ENCODE measurements around the gene COL27A1.

COL27A1 gene

DNA sequence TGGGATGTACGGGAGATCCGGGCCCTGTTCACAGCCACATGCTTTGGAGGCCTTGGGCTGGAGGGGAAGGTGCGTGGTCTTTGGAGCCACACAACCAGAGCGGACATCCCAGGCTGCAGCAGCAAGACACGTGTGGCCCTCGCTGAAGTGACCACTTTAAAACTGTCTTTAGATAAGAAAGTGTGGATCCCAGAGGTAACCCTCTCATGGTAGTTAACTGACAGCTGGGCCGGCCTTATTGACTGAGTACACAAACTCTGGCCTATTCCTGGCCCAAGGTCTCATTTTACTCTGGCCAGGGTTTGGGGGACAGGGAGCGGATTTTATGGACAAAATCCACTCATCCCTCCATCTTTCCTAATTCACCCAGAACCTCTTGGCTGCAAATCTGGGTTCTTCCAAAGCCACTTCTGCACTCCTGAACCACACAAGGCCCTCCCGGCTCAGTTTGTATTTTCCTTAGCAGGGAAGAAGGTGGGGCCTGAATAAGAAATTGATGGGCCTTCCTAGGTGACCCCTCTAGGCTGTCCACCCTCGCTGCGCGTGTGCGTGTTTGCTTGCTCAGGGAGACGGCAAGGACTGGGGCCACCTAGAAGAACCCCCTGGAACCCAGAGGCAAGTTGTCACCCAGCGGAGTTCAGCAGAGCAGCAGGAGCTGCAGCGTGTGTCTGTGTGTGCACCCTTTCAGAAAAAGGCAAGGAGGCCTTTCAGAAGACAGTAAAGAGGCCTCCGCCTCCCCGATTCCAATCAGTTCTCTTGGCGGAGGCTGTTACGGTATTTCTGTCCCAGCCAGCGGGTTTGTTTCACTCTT, 94.3 kb downstream of the COL27A1 start:
- no peak for DNase-seq

DNA sequence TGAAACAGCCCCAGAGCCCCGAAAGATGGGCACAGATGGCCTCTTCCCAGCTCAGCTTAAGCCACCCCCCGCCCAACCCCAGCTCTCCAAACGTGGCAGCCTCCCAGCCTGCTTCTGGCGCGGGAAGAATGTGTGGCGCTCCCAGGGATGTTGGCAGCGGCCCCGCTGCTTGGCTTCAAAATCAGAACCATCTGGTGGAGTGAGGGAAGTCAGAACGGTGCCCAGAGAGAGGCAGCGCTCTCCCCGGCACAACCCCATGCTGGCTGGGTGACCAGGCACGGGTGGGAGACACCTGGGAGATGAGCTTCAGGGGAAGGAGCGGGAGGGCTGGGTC, 94.9 kb downstream of the COL27A1 start:
- no peak for DNase-seq

DNA sequence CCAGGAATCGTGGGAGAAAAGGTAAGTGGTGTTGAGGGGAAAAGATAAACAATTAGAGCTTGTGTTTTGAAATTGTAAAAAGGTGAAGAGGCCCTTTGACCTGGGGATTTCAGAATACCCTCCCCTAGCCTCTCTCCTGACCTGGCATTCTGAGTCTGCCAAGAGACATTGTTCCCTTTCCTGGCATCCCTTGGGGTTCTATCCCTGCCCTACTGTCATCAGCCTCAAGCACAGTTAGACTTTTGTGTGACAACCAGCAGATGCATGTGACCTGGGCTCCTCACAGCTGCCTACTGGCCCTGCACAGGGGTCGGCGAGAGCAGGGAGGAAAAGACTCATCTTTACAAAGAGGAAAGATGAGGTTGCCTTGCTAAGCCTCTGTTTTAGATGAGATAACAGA, 95.3 kb downstream of the COL27A1 start:
- DNase-seq, result no peak

DNA sequence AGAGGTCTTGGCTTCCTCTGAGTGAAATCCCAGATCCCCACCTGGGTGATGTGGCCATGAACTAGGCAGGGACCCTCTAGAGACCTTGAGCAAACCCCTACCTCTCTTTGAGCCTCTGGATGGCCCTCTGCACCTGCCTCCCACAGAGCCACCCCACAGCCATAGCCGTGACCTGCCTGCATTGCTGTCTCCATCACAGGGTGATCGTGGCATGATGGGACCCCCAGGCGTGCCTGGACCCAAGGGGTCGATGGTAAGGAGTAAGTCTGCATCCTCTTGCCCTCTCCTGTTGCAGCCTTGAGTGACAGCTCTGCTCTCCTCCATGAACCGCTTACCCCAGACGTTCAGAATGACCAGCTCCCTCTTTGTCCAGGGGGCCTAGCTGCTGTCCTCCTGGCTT, 97.1 kb downstream of the COL27A1 start:
- no peak for DNase-seq

DNA sequence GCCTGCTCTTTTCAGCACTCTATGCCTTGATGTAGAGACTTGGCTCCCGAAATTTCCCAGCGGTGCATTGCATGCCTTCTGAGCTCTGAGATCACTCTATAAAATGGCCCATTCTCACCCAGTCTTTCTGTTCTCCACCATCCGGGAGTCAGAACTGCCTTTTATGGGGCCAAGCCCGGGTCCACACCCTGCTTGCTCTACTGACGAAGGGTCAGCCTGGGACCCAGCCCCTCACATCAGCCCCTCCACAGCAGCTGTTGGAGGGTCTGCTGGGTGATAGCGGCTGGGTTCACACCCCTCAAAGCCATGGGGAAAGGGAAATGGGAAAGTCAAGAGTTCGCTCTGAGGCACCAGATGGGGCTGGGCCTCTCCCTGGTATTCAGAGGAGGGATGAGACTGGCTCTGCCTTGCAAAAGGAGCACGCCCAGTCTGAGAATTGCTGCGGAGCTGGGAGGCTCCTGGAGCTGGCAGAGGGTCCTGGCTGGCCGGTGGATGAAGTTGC, 101.5 kb downstream of the COL27A1 start:
- DNase-seq, result no peak

DNA sequence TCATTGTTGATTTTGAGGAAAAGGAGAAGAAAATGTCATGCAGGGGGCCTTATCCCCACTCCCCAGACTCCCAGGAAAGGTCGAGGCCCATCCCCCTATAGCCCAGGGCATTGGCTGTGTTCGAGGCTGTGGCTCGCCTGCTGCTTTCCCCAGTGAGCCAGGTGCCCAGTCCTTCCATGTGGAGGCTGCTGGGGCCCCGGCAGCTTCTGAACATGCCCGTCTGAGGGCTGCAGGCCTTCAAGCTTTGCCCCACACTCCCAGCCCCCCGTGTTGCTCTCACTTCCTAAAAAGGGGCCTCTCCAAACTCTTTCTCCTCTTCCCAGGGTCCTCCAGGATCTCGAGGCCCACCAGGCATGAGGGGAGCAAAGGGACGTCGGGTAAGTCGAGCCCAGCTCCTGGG, 102.9 kb downstream of the COL27A1 start:
- no peak for DNase-seq

DNA sequence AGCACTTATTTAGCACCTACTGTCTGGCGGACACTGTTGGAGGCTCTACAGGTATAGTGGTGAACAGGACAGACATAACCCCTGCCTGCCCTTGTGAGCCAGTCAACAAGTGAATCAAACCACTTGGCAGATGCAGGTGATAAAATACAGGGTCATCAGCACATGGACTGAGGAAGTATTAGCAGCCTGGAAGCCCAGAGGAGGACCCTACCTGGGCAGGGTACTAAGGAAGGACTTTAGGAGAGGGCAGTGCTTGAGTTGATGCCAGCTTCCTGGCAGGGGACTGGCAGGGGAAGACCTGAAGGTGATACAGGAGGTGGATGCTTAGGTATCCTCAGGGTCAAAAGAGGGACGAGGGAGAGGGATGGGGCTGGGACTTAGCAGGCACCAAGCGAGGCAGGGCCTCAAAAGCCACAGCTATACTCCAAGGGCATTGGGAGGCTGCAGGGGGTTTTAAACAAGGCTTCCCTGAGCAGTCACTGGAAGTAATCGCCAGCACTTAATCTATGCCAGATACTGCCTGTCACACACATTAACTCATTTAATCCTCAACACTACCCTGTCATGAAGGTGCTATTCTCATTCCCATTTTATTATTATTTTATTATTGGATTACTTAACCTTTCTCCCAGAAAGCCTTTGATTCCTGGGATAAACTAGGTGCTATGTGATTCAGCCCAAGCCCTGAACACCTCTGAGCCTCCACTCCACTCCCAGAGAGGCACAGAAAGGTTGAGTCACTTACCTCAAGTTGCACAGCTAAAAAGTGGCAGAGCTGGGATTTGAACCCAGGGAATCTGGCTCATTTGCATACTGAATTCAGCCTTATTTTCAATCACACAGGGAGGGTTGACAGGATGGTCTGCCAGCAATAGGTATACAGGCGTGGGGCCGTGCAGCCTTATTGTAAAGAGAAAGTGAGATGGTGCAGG, 103.8 kb downstream of the COL27A1 start:
- no peak for DNase-seq

DNA sequence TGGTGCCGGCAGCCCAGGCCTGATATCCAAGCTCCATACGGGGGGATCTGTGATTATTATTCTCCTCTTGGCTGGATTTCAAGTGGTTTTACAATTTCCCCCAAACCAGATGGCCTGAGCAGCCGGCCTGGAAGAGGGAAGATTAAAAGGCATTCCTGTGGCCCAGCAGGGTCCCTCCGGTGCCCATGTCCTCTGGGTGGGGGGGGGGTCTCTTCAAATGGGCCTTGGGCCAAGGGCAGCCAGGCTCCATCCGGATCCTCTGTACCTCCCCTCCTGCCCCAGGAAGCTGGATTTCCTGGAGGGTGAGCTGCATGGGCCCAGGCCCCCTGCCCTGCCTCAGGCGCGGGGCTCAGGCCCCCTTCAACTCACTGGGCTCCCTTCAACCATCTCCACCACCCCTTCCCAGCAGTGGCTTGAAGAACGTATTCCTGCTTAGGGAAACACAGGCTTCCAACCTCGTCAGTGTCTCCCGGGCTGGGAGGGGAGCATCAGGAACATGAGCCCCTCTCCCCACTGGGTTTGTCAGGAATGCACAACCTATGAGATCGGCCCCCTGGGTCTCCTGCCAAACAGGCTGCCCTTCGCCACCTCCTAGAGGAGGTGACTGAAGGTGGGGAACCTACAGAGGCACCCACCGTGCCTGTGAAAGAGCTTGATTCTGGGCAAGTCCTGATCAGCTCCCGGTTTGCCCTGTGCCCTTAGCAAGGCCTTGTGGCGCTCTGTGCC, 104.6 kb downstream of the COL27A1 start:
- no peak for DNase-seq

DNA sequence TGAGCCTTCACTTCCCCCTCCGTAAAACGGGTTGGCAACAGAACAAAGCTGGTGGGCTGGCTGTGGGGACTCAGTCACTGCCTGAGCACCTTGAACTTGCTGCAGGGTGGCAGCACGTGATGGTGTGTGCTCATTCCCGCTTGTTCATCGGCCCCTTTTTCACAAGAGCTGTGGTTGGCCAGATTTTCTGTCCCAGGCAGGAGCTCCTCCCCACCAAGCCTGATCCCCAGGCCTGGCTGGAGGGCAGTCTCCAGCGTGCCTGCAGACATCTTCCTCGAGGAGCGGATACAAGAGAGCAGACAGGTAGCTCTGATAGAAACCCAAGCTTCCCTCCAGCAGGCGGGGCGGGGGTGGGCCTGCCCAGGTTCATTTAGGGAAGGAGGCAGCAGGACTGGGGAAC, 105.7 kb downstream of the COL27A1 start:
- no peak for DNase-seq

DNA sequence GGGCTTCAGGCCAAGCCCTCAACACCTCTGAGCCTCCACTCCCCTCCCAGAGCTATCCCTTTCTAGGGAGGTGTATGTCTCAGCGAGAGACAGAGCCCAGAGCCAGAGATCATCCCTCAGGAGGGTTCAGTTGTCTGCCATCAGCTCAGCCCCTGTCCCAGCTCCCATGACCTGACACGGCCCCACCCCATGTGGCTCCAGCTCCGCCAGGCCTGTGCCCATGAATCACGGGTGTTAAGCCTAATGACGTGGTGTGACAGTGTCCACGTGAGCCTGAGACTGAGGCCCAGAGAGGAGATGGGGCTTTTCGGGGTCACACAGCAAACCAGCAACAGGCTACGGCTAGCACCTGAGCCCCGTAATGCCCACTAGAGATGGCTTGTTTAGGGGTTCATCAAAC, 106.7 kb downstream of the COL27A1 start:
- DNase-seq, result no peak

DNA sequence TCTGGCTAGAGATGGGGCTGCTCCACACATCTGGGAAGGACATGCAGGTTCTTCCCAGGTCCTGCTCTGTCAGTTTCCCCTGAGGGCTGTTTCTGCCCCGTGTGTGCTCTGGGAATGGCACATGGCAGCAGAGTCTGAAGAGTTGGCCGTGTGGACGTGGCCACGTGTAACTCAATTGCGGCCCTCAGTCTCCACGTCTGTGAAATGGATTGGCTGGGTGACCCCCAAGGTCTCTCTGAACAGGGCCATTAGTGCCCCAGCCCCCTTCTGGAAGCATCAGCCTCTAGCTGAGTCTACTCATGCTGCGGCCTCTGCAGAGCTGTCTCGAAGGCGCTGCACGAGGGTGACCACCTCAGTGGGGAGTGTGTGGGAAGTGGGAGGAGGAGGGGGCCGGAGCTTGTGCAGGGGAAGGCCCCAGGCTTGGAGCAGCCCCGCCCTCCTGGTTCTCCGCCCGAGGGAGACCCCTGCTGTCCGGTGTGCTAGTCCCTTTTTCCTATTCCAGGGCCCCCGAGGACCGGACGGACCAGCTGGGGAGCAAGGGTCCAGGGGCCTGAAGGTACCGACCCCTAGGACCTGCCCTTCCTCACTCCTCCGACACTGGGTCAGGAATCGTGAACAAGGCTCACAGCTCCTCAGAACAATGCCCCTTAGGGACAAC, 108.6 kb downstream of the COL27A1 start:
- no peak for DNase-seq

DNA sequence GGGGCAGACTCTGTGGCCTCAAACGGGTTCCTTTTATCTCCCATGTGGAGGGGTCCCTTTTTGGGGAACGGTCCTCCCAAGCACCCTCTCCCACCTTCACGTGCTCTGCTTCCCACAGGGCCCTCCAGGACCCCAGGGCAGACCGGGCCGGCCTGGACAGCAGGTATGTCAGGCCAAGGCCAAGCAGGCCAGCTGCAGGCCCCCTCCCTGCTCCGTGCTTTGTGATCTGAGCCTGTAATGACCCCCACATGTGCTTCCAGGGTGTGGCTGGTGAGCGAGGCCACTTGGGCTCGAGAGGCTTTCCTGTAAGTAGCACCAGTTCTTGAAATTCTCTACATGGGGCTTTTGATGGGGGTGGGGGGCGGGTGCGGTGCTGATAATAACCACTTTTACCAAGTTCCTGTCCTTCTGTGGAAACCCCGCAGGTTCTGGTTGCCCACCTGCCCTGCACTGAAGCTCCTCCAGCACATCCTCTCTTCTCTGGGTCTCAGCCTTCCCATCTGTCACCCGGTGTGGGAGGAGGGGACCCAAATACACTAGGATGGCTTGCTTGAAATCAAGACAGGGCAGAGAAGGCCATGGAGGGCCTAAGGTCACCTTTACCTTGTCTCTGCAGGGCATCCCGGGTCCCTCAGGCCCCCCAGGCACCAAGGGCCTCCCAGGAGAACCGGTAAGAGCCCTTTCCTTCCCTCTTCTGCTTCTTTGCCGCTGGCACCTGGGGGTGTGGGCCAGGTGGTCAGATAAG, 109.6 kb downstream of the COL27A1 start:
- no peak for DNase-seq

DNA sequence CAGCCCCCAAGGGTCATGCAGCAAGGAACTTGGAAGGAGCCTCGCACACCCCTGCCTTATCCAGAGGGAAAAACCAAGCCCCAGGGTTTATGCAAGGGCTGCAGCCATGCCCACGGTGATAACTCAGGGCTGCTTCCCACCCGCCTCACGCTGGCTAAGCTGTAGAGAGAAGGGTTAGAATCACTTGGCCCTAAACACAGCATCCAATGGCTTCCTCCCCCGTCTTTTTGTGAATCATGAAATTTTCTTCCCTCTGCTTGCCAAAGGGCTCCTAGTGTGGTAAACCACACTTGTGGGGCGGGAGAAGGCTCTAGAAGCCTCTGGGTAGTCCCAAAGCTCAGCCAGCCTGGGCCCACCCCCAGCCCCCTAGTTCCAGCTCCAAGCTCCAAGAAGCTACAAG, 111.6 kb downstream of the COL27A1 start:
- no peak for DNase-seq

DNA sequence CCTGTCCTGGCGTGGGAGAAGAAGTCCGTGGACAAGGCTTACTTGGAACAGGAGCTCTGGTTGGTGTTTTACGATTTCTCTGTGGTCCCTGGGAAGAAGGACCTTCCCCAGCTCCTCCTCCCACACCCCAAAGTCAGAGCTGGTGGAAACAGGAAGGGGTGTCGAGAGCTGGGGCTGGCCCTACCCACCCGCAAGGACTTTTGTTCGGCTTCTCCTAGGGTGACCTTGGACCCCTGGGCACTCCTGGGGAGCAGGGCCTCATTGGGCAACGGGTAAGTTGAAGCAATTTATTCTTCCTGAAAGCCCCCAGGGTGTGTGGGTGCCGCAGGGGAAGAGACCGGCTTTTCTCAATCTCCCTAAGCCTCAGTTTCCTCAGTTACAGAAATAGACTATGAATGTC, 113.7 kb downstream of the COL27A1 start:
- no peak for DNase-seq

DNA sequence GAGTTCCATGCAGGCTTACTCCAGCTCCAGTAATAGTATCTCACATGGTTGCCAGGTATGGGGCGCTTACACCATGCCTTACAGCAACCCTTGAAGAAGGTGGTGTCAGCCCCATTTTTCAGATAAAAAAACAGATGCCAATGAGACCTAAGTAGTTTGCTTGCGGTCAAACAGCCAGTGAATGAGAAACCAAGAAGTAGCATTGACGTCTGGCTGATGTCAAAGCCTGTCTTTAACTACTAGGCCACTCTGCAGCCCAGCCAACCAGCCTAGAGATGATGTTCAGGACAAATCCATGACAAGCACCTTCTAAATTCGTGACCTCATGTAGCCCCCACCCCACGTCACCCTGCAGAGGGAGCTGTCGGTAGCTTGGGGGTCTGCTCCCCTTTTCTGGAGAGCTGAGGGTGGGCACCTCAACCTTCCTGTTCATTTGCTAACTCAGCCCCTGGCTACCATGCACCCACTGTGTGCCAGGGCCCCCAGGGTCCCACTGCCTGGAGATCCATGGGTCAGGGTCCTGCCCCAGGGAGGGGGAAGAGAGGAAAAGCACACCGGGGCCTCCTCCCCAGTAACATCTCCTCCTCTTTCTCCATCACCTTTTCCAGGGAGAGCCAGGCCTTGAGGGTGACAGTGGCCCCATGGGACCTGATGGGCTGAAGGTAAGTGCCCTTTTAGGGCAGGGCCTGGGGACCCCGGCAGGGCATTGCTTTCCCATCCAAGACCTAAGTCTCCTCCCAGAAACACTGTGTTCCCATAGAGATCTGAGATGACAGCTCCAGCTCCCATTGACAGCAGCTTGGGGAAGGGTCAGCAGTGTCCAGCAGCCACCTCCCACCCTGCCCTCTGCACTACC, 115.0 kb downstream of the COL27A1 start:
- DNase-seq, result no peak

DNA sequence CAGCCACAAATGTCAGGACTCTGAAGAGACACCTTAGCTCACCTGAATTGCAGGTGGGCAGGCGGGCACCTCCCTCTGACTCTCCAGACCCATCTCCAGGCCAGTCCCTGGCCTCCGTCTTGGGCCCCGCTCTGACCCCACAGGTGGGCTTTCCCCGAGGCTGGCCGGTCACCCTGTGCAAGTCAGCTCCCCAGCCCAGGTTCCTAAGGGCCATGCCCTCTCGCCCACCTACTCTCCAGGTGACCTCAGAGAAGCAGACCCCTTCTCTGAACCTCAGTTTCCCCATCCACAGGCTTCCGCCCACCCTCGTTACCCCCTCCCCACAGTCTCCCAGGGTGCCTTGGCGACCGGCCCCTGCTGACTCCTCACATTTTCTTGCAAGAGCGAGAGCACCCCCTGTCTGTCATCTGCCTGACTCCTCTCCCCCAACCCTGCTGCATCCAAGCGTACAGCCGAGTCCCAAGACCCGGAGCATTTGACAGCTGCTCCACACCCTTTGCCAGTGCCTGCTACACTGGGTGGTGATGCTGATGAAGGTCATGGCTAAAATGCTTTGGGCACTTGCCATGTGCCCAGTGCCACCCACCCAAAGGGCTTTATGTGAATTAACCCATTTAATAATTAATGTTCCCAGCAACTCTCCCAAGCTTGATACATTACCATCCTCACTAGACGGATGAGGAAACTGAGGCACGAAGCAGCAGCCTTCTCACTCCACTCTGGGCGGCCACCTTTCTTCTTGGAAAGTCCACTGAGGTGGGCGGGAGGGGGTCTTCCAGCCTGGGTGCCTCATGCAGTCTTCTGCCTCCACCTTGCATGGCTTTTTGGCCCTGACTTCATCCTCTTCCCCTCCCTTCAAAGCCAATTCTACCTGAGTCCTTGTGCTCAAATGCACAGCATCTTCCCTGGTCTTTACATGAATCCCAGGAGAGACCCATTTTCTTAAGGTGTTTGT, 116.5 kb downstream of the COL27A1 start:
- DNase-seq, result no peak

DNA sequence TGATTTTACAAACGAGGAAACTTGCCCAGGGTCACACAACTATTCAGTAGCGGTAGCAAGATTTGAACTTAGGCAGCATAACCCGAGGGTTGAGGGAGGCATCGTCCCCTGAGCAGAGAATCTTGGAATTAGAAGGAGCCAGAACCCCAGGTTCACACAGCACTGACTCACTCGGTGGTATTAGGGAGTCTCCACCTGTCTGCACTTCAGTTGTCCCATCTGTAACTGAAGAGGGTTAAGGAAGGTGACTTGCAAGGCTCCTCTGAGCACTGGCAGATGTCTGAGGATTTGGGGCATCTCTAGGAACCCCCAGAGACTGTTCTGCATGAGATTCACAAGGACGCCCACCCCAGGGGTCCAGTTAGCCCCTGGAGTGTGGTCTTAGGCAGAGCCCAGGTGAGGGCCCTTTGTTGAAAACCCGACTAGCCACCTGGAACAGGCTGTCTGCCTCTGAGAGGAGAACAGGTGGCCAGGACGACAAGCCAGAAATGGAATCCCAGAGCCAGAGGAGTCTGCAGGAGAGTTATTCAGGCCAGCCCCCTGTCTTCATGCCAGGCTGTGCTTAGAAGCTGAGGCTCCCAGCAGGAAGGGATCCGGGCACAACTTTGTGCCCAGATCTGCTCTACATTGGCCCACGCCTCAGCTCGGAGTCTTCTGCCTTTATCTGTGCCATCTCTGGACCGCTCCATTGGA, 117.5 kb downstream of the COL27A1 start:
- no peak for DNase-seq

DNA sequence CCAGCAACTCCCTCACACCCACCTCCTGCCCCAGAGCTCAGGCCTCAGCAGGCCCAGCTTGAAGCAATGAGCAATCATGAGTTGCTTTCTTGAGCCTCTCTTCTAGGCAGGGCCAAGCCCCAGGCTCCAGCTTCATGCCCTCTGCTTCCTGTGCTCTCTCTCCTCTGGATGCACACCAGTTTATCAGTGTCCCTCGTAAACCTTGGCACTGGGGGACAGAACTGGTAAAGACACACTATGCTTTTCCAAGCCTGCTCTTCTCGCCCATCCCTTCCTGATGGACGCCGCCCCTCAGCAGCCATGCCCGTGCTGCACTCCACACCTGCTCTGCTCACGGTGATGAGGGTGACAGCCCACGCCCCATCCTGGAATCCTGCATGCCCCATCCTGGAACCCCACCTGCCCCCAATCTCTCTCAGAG, 118.1 kb downstream of the COL27A1 start:
- no peak for DNase-seq

DNA sequence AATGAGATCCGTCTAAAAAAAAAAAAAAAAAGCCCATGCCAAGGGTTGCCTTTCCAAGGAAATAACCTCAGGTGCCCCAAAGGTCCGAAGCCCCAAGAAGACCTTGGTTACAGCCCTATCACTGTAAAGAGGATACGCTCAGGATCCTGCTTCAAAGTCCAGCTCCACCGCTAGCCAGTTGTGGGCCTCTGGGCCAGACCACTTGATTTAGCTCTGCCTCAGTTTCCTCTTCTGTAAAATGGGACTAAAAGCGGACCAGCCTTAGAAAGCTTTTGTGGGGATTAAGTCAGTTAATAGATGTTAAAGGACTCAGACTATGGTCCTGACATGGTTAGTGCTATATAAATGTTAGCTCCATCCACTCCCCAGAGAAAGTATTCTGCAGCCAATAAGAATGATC, 118.9 kb downstream of the COL27A1 start:
- DNase-seq, result no peak

All from SIG-M5 (cell line).